IPS-15b (cell line): ENCODE data around the gene COG2.

ENCODE experiments used
- H3K27me3 ChIP-seq: one replicate; pipeline ENCODE4 v1.6.1; 2013; ENCODE audit warnings: low read length; ENCODE audit not compliant: control insufficient read depth, insufficient read depth
- H3K36me3 ChIP-seq: one replicate; pipeline ENCODE4 v1.6.1; 2013; ENCODE audit warnings: low read length; ENCODE audit not compliant: control insufficient read depth, insufficient read depth
- H3K4me1 ChIP-seq: one replicate; pipeline ENCODE4 v1.6.1; 2013; ENCODE audit warnings: mild to moderate bottlenecking, low read length; ENCODE audit not compliant: control insufficient read depth, insufficient read depth
- H3K4me3 ChIP-seq: one replicate; pipeline ENCODE4 v1.5.1; 2013; ENCODE audit warnings: low read depth, low read length
- H3K9ac ChIP-seq: one replicate; pipeline ENCODE4 v1.6.1; 2013; ENCODE audit warnings: low read depth, mild to moderate bottlenecking, low read length
- H3K9me3 ChIP-seq: one replicate; pipeline ENCODE4 v1.6.1; 2013; ENCODE audit warnings: mild to moderate bottlenecking, low read length; ENCODE audit not compliant: control insufficient read depth, insufficient read depth

The COG2 gene

DNA sequence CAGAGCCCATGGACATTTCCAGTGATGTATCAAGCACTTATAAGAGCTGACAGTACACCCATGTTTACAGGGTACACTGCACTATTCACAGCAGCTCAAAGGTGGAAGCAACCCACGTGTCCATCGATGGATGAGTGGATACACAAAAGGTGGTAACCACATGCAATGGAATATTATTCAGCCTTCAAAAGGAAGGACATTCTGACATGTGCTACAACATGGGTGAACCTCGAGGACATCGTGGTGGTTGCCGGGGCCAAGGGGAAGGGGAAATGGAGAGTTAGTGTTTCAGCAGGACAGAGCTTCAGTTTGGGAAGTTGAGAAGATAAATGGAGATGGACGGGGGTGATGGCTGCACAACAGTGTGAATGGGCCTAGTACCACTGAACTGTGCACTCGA, 62.5 kb downstream of the COG2 start:
- no peak overlapping the region for H3K9ac ChIP-seq
- H3K27me3 ChIP-seq: no peaks in the 10 kb centered on the region
- no peak overlapping the region for H3K4me3 ChIP-seq
- no peaks in the 10 kb centered on the region for H3K9me3 ChIP-seq
- H3K4me1 ChIP-seq: no peaks in the 10 kb centered on the region
- H3K36me3 ChIP-seq: no peaks in the 10 kb centered on the region

DNA sequence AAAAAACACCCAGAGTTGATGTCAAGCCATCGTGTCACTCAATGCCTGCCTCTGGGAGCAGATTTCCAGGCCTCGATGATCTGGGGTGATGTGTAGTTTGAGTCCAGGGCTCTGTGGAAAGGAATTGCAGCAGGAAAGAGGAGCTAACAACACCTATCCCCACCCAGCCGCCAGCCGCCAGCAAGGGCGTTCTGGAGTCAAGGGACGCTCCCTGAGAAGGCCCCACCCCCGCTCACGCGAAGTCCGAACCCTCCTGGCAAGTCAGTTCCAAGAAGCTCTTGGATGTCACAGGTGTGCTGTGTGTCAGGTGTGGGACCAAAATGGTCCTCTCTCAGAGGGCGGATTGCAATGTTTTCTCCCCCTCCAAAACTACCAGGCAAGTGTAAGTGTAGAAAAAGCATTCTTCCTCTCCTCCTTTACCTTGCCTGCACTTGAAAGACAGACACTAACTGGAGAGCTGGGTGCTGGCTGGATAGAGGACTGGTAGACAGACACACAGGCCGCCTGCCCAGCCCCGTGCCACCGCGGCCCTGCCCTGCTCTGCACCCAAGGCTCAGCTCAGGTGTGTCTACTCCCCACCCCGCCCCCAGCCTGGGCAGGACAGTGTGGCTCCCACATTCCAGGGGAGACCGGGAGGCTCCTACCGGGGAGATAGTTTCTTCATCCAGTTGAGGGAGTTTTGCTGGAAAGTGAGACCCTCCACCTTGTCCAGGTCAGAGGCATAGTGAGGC, 63.2 kb downstream of the COG2 start:
- Histone ChIP-seq H3K36me3 (no peaks in the 10 kb centered on the region), H3K4me3 (no peak overlapping the region), H3K27me3 (no peaks in the 10 kb centered on the region), H3K9me3 (no peaks in the 10 kb centered on the region), H3K9ac (no peak overlapping the region), H3K4me1 (no peaks in the 10 kb centered on the region)

- H3K9ac ChIP-seq: no peak overlapping the region
- H3K27me3 ChIP-seq: no peaks in the 10 kb centered on the region
- H3K4me1 ChIP-seq: no peaks in the 10 kb centered on the region
- H3K4me3 ChIP-seq: no peak overlapping the region
- no peaks in the 10 kb centered on the region for H3K9me3 ChIP-seq
- H3K36me3 ChIP-seq: no peaks in the 10 kb centered on the region
These were observed 63.9 kb downstream of the COG2 start for GRCh38 chr1:230706020-230706699.

DNA sequence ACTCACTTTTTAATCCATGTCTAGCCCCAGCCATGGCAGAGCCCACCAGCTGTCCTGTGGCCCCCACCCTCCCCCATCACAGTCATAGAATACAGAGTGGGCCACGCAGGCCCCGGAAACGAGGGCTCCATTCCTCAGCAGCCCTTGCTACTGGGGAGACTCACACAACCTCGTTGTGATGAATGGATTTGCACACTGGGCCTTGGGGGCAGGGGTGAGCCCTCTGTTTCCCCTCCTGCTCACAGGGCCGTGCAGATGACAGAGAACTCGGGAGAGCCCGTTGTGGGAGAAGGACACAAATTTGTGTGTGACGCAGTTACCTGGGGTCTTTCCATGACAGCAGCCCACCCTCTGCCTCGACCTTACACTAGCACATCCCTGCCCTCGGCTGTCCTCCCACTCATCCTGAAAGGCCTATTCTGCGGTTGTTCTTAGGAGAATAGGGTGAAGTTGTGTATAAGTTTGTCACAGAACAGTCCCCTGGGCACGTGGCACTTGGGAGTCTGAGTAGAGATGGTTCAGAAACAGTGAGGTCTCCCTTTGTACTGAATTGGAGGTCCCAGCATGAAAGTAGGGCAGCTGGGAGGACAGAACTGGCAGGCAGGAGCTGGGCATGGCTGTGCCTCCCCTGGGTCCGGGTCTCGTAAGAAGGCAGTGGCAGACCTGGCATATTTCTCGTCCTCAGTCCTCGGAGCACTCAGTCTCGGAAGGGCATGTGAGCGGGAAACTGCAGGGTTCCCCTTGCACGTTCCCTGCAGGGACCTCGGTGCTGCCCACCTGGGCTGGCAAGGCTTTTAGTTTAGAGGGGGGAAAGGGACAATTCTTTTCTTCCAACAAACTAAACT, 64.8 kb downstream of the COG2 start:
- Histone ChIP-seq H3K4me1 (no peaks in the 10 kb centered on the region), H3K9me3 (no peaks in the 10 kb centered on the region), H3K9ac (no peak overlapping the region), H3K36me3 (no peaks in the 10 kb centered on the region), H3K27me3 (no peaks in the 10 kb centered on the region), H3K4me3 (no peak overlapping the region)

- no peaks in the 10 kb centered on the region for H3K4me1 ChIP-seq
- no peaks in the 10 kb centered on the region for H3K36me3 ChIP-seq
- H3K9me3 ChIP-seq: no peaks in the 10 kb centered on the region
- H3K9ac ChIP-seq: no peak overlapping the region
- no peaks in the 10 kb centered on the region for H3K27me3 ChIP-seq
- no peak overlapping the region for H3K4me3 ChIP-seq
These were observed 65.7 kb downstream of the COG2 start for GRCh38 chr1:230707732-230708630.

- Histone ChIP-seq H3K9me3 (no peaks in the 10 kb centered on the region), H3K36me3 (no peaks in the 10 kb centered on the region), H3K27me3 (no peaks in the 10 kb centered on the region), H3K4me3 (no peak overlapping the region), H3K9ac (no peak overlapping the region), H3K4me1 (no peaks in the 10 kb centered on the region)
These were observed 66.6 kb downstream of the COG2 start for GRCh38 chr1:230708631-230709580.

GRCh38 chr1:230709619-230710542, 67.6 kb downstream of the COG2 start:
- Histone ChIP-seq H3K9me3 (no peaks in the 10 kb centered on the region), H3K4me1 (no peaks in the 10 kb centered on the region), H3K27me3 (no peaks in the 10 kb centered on the region), H3K9ac (no peak overlapping the region), H3K36me3 (no peaks in the 10 kb centered on the region), H3K4me3 (no peak overlapping the region)

DNA sequence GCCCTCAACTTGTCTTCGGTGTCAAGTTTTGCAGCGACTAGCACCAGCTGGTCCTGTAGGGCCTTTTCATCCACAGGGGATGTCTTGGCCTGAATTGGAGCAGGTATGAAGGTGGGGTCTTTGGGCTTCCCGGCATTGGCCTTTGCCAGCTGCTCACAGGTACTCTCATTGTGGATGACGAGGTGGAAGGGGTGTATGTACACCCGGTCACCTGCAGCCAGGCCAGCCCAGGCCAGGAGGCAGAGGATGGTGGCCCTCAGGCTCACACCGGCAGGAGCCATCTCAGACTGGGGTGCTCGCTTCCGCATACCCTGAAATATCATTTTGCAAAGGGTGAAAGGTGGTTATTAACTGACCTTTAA, 68.2 kb downstream of the COG2 start:
- no peak overlapping the region for H3K4me3 ChIP-seq
- no peaks in the 10 kb centered on the region for H3K4me1 ChIP-seq
- H3K9ac ChIP-seq: no peak overlapping the region
- no peaks in the 10 kb centered on the region for H3K27me3 ChIP-seq
- no peaks in the 10 kb centered on the region for H3K9me3 ChIP-seq
- no peaks in the 10 kb centered on the region for H3K36me3 ChIP-seq

GRCh38 chr1:230711245-230711644, 69.0 kb downstream of the COG2 start:
- H3K27me3 ChIP-seq: no peaks in the 10 kb centered on the region
- H3K4me3 ChIP-seq: no peak overlapping the region
- no peak overlapping the region for H3K9ac ChIP-seq

GRCh38 chr1:230712470-230712942, 70.2 kb downstream of the COG2 start:
- H3K4me1 ChIP-seq: no peaks in the 10 kb centered on the region
- no peak overlapping the region for H3K4me3 ChIP-seq
- H3K36me3 ChIP-seq: no peaks in the 10 kb centered on the region
- no peak overlapping the region for H3K9ac ChIP-seq
- H3K9me3 ChIP-seq: no peaks in the 10 kb centered on the region
- no peaks in the 10 kb centered on the region for H3K27me3 ChIP-seq

More at GRCh38 chr1:230711245-230711644, 69.0 kb downstream of the COG2 start:
- H3K4me1 ChIP-seq: no peaks in the 10 kb centered on the region
- no peaks in the 10 kb centered on the region for H3K36me3 ChIP-seq
- no peaks in the 10 kb centered on the region for H3K9me3 ChIP-seq
